MG63 (cell line): ENCODE results near the gene LCA5L. TPM values are rescaled to one million over a fixed set of nuclear protein-coding genes. Genes with fewer than 3 reads are reported as not detected.

ENCODE experiments used
- DNase-seq: peaks from one replicate; pipeline ENCODE4 v3.0.0-alpha.2; 2020
- H3K27me3 ChIP-seq: fragments of 250-450 bp; sonication (Bioruptor Pico); 2 replicates; pipeline ENCODE4 v1.5.1; 2020; ENCODE audit warnings: mild to moderate bottlenecking, moderate library complexity
- H3K36me3 ChIP-seq: fragments of 250-450 bp; sonication (Bioruptor Pico); 2 replicates; pipeline ENCODE4 v1.5.1; 2020; ENCODE audit warnings: mild to moderate bottlenecking, moderate library complexity
- H3K4me3 ChIP-seq: fragments of 250-450 bp; sonication (Bioruptor Pico); 2 replicates; pipeline ENCODE4 v1.5.1; 2020; ENCODE audit warnings: mild to moderate bottlenecking, moderate library complexity
- H3K9me3 ChIP-seq: fragments of 250-450 bp; sonication (Bioruptor Pico); 2 replicates; pipeline ENCODE4 v1.5.1; 2020; ENCODE audit warnings: mild to moderate bottlenecking, moderate library complexity
- total RNA-seq: library from RNA; depleted of rRNA; stranded (reverse); fragments of >200 nt; shearing (Covaris generic); gene quantifications from 2 replicates; pipeline ENCODE4 v1.2.3, GENCODE V29; 2014; ENCODE audit warnings: low replicate concordance; rRNA removed

LCA5L gene
- total RNA-seq = 0.59 TPM in 2 replicates

GRCh38 chr21:39445321-39446269, at the start of gene LCA5L:
TSS of gene LCA5L (minus strand) at chr21:39445778. CDS start at chr21:39428493, 17,285 bp downstream.
- Histone ChIP-seq H3K36me3 (no peaks in the 10 kb centered on the region), H3K9me3 (no peaks in the 10 kb centered on the region), H3K4me3 (peak within 1 kb of the TSS; percentile 82), H3K27me3 (no peaks in the 10 kb centered on the region; the same call in 1 of the 2 replicates)
- DNase-seq = peak; percentile 94

GRCh38 chr21:39489380-39489924, 43.9 kb upstream of the LCA5L start:
- Histone ChIP-seq H3K4me3 (no peak overlapping the region), H3K36me3 (no peaks in the 10 kb centered on the region), H3K9me3 (no peaks in the 10 kb centered on the region), H3K27me3 (no peaks in the 10 kb centered on the region)
- no peak for DNase-seq

- Histone ChIP-seq H3K36me3 (no peaks in the 10 kb centered on the region), H3K27me3 (peaks cover 4% of the 10 kb centered on the region), H3K4me3 (no peak overlapping the region), H3K9me3 (no peaks in the 10 kb centered on the region)
- DNase-seq = no peak
Measured at GRCh38 chr21:39484711-39485276, 39.2 kb upstream of the LCA5L start.

GRCh38 chr21:39483917-39484316, 38.3 kb upstream of the LCA5L start:
- H3K36me3 ChIP-seq = no peaks in the 10 kb centered on the region
- no peak for DNase-seq
- H3K27me3 ChIP-seq = peaks cover 4% of the 10 kb centered on the region
- no peaks in the 10 kb centered on the region for H3K9me3 ChIP-seq
- no peak overlapping the region for H3K4me3 ChIP-seq

- no peaks in the 10 kb centered on the region for H3K9me3 ChIP-seq
- DNase-seq = no peak
- H3K36me3 ChIP-seq = no peaks in the 10 kb centered on the region
- peaks cover 4% of the 10 kb centered on the region for H3K27me3 ChIP-seq
- H3K4me3 ChIP-seq = no peak overlapping the region
Measured at GRCh38 chr21:39481886-39482285, 36.3 kb upstream of the LCA5L start.

- Histone ChIP-seq H3K9me3 (no peaks in the 10 kb centered on the region), H3K36me3 (no peaks in the 10 kb centered on the region), H3K27me3 (peaks cover 4% of the 10 kb centered on the region), H3K4me3 (no peak overlapping the region)
- no peak for DNase-seq
Measured at GRCh38 chr21:39480271-39480670, 34.7 kb upstream of the LCA5L start.

- Histone ChIP-seq H3K4me3 (no peak overlapping the region), H3K9me3 (no peaks in the 10 kb centered on the region), H3K27me3 (peaks cover 4% of the 10 kb centered on the region), H3K36me3 (no peaks in the 10 kb centered on the region)
- DNase-seq = no peak
Measured at GRCh38 chr21:39479814-39480182, 34.2 kb upstream of the LCA5L start.

- H3K27me3 ChIP-seq = peaks cover 4% of the 10 kb centered on the region
- DNase-seq = no peak
- H3K36me3 ChIP-seq = no peaks in the 10 kb centered on the region
- no peak overlapping the region for H3K4me3 ChIP-seq
- H3K9me3 ChIP-seq = no peaks in the 10 kb centered on the region
Measured at GRCh38 chr21:39479164-39479813, 33.7 kb upstream of the LCA5L start.

GRCh38 chr21:39474611-39475010, 29.0 kb upstream of the LCA5L start:
- no peak for DNase-seq
- no peaks in the 10 kb centered on the region for H3K36me3 ChIP-seq
- H3K4me3 ChIP-seq = no peak overlapping the region
- no peaks in the 10 kb centered on the region for H3K9me3 ChIP-seq
- no peaks in the 10 kb centered on the region; the same call in 1 of the 2 replicates for H3K27me3 ChIP-seq

- Histone ChIP-seq H3K27me3 (no peaks in the 10 kb centered on the region), H3K36me3 (no peaks in the 10 kb centered on the region)
- no peak for DNase-seq
Measured at GRCh38 chr21:39472786-39473185, 27.2 kb upstream of the LCA5L start.

GRCh38 chr21:39471598-39471997, 26.0 kb upstream of the LCA5L start:
- H3K27me3 ChIP-seq = no peaks in the 10 kb centered on the region
- DNase-seq = no peak

More at GRCh38 chr21:39472786-39473185, 27.2 kb upstream of the LCA5L start:
- Histone ChIP-seq H3K4me3 (no peak overlapping the region), H3K9me3 (no peaks in the 10 kb centered on the region)

GRCh38 chr21:39468559-39468958, 23.0 kb upstream of the LCA5L start:
- Histone ChIP-seq H3K4me3 (no peak overlapping the region), H3K27me3 (no peaks in the 10 kb centered on the region), H3K36me3 (no peaks in the 10 kb centered on the region), H3K9me3 (no peaks in the 10 kb centered on the region)
- DNase-seq = no peak

More at GRCh38 chr21:39471598-39471997, 26.0 kb upstream of the LCA5L start:
- no peaks in the 10 kb centered on the region for H3K9me3 ChIP-seq
- H3K4me3 ChIP-seq = no peak overlapping the region
- no peaks in the 10 kb centered on the region for H3K36me3 ChIP-seq

GRCh38 chr21:39467746-39468145, 22.2 kb upstream of the LCA5L start:
- Histone ChIP-seq H3K36me3 (no peaks in the 10 kb centered on the region), H3K27me3 (no peaks in the 10 kb centered on the region), H3K4me3 (no peak overlapping the region), H3K9me3 (no peaks in the 10 kb centered on the region)
- DNase-seq = no peak

- Histone ChIP-seq H3K27me3 (no peaks in the 10 kb centered on the region), H3K4me3 (no peak overlapping the region), H3K36me3 (no peaks in the 10 kb centered on the region), H3K9me3 (no peaks in the 10 kb centered on the region)
- no peak for DNase-seq
Measured at GRCh38 chr21:39466584-39466983, 21.0 kb upstream of the LCA5L start.

- Histone ChIP-seq H3K4me3 (no peak overlapping the region), H3K27me3 (no peaks in the 10 kb centered on the region), H3K9me3 (no peaks in the 10 kb centered on the region), H3K36me3 (no peaks in the 10 kb centered on the region)
- DNase-seq = no peak
Measured at GRCh38 chr21:39463308-39463707, 17.7 kb upstream of the LCA5L start.

- Histone ChIP-seq H3K4me3 (no peak overlapping the region), H3K9me3 (no peaks in the 10 kb centered on the region), H3K36me3 (no peaks in the 10 kb centered on the region), H3K27me3 (no peaks in the 10 kb centered on the region)
- DNase-seq = no peak
Measured at GRCh38 chr21:39461419-39461818, 15.8 kb upstream of the LCA5L start.

- no peaks in the 10 kb centered on the region for H3K27me3 ChIP-seq
Measured at GRCh38 chr21:39456665-39457064, 11.1 kb upstream of the LCA5L start.

More at GRCh38 chr21:39456665-39457064, 11.1 kb upstream of the LCA5L start:
- H3K4me3 ChIP-seq = no peak overlapping the region
- H3K9me3 ChIP-seq = no peaks in the 10 kb centered on the region
- DNase-seq = no peak
- H3K36me3 ChIP-seq = no peaks in the 10 kb centered on the region
